ENCODE data around the gene SENP3. TPM values are rescaled to one million over a fixed set of nuclear protein-coding genes. Genes with fewer than 3 reads are reported as not detected.

SENP3 gene
- polyA plus RNA-seq, 6 donors from 2014 or later: 16.0 to 21.9 (median 18.2) TPM

GRCh38 chr17:7575481-7575883 lies 13.8 kb downstream of the SENP3 start:
- H3K4me1 Mint-ChIP-seq: peaks cover 43 to 74% (median 61%) of the 10 kb centered on the region in 3 donors
- ATAC-seq (ENCODE audit: low read depth in 2 of 2): no peak
- peaks cover 0 to 1% (median 0%) of the 10 kb centered on the region in 7 donors for H3K9me3 Mint-ChIP-seq
- no peak for DNase-seq
- peak overlapping the region in 4 of 6 donors; percentile 56 to 99 (median 82) for H3K27ac Mint-ChIP-seq
- H3K36me3 Mint-ChIP-seq: peaks cover 9 to 17% of the 10 kb centered on the region in 2 donors
- no peaks in the 10 kb centered on the region for H3K27me3 Mint-ChIP-seq
- H3K4me3 Mint-ChIP-seq: peak overlapping the region in 5 of 8 donors; percentile 9 to 99 (median 56)

- Mint-ChIP-seq H3K4me1 (peaks cover 45 to 79% (median 65%) of the 10 kb centered on the region in 3 donors), H3K9me3 (peaks cover 0 to 1% (median 0%) of the 10 kb centered on the region in 7 donors), H3K4me3 (peak overlapping the region in 3 of 8 donors; percentile 9 to 97 (median 35)), H3K36me3 (peaks cover 7 to 17% of the 10 kb centered on the region in 2 donors), H3K27me3 (no peaks in the 10 kb centered on the region), H3K27ac (peak overlapping the region in 4 of 6 donors; percentile 39 to 60 (median 57))
- DNase-seq: no peak
- no peak for ATAC-seq (ENCODE audit: low read depth in 2 of 2)
Measured at GRCh38 chr17:7575959-7576358, 14.2 kb downstream of the SENP3 start.

- H3K9me3 Mint-ChIP-seq: peaks cover 0 to 1% (median 0%) of the 10 kb centered on the region in 7 donors
- no peak for ATAC-seq (ENCODE audit: low read depth in 2 of 2)
- H3K36me3 Mint-ChIP-seq: peaks cover 7 to 17% of the 10 kb centered on the region in 2 donors
- H3K4me3 Mint-ChIP-seq: peak overlapping the region in 3 of 8 donors; percentile 34 to 97 (median 72)
- H3K27ac Mint-ChIP-seq: peak overlapping the region in 3 of 6 donors; percentile 57 to 92 (median 57)
- DNase-seq: no peak
- H3K4me1 Mint-ChIP-seq: peaks cover 47 to 80% (median 65%) of the 10 kb centered on the region in 3 donors
- H3K27me3 Mint-ChIP-seq: no peaks in the 10 kb centered on the region
Measured at GRCh38 chr17:7576432-7576937, 14.8 kb downstream of the SENP3 start.

- Mint-ChIP-seq H3K4me1 (peaks cover 45 to 82% (median 64%) of the 10 kb centered on the region in 3 donors), H3K27ac (peak overlapping the region in 4 of 6 donors; percentile 69 to 92 (median 80)), H3K9me3 (peaks cover 0 to 1% (median 0%) of the 10 kb centered on the region in 7 donors), H3K27me3 (no peaks in the 10 kb centered on the region), H3K4me3 (peak overlapping the region in 3 of 8 donors; percentile 19 to 97 (median 61)), H3K36me3 (peaks cover 5 to 17% of the 10 kb centered on the region in 2 donors)
- no peak for DNase-seq
- no peak for ATAC-seq (ENCODE audit: low read depth in 2 of 2)
Measured at GRCh38 chr17:7577327-7578199, 15.8 kb downstream of the SENP3 start.

GRCh38 chr17:7579001-7579833 lies 17.5 kb downstream of the SENP3 start, which contains the start of gene CD68:
CD68 (plus strand) TSS chr17:7579638; CDS start chr17:7579678, 40 bp downstream.
- Mint-ChIP-seq H3K27ac (peak within 1 kb of the TSS; percentile 83 to 96 (median 93)), H3K9me3 (no peaks in the 10 kb centered on the region), H3K4me1 (peaks cover 44 to 90% (median 58%) of the 10 kb centered on the region in 3 donors), H3K27me3 (no peaks in the 10 kb centered on the region), H3K36me3 (peaks cover 7 to 17% of the 10 kb centered on the region in 2 donors), H3K4me3 (peak within 1 kb of the TSS; percentile 56 to 97 (median 81))
- ATAC-seq (ENCODE audit: low read depth in 2 of 2) (peak; percentile 63), DNase-seq (peak; percentile 79)

GRCh38 chr17:7579834-7580603 lies 18.3 kb downstream of the SENP3 start:
- DNase-seq: no peak
- Mint-ChIP-seq H3K9me3 (no peaks in the 10 kb centered on the region), H3K4me3 (peak overlapping the region; percentile 36 to 97 (median 75)), H3K36me3 (peaks cover 8 to 17% of the 10 kb centered on the region in 2 donors), H3K27ac (peak overlapping the region in 5 of 6 donors; percentile 41 to 96 (median 92)), H3K4me1 (peaks cover 49 to 90% (median 61%) of the 10 kb centered on the region in 3 donors), H3K27me3 (no peaks in the 10 kb centered on the region)
- no peak for ATAC-seq (ENCODE audit: low read depth in 2 of 2)

GRCh38 chr17:7580604-7581575 lies 19.2 kb downstream of the SENP3 start:
- Mint-ChIP-seq H3K36me3 (peaks cover 8 to 17% of the 10 kb centered on the region in 2 donors), H3K27ac (peak overlapping the region; percentile 47 to 96 (median 92)), H3K27me3 (no peaks in the 10 kb centered on the region), H3K4me3 (peak overlapping the region; percentile 41 to 97 (median 70)), H3K9me3 (no peaks in the 10 kb centered on the region), H3K4me1 (peaks cover 51 to 90% (median 61%) of the 10 kb centered on the region in 3 donors)
- ATAC-seq (ENCODE audit: low read depth in 2 of 2) (no peak), DNase-seq (no peak)

GRCh38 chr17:7582396-7583252 lies 20.9 kb downstream of the SENP3 start:
- DNase-seq (no peak), ATAC-seq (ENCODE audit: low read depth in 2 of 2) (no peak)
- Mint-ChIP-seq H3K9me3 (no peaks in the 10 kb centered on the region), H3K36me3 (peaks cover 4 to 8% of the 10 kb centered on the region in 2 donors), H3K27ac (peak overlapping the region in 5 of 6 donors; percentile 47 to 98 (median 88)), H3K4me1 (peaks cover 51 to 77% (median 58%) of the 10 kb centered on the region in 3 donors), H3K4me3 (peak overlapping the region; percentile 70 to 100 (median 94)), H3K27me3 (no peaks in the 10 kb centered on the region)

GRCh38 chr17:7583253-7584109 lies 21.8 kb downstream of the SENP3 start, which contains the start of gene MPDU1:
MPDU1 (plus strand) TSS chr17:7583852; CDS start chr17:7583863, 11 bp downstream.
- H3K4me1 Mint-ChIP-seq: peaks cover 56 to 71% (median 56%) of the 10 kb centered on the region in 3 donors
- ATAC-seq (ENCODE audit: low read depth in 2 of 2) (peak; percentile 81 to 82), DNase-seq (peak; percentile 94)
- H3K4me3 Mint-ChIP-seq: peak within 1 kb of the TSS; percentile 93 to 100 (median 99)
- H3K9me3 Mint-ChIP-seq: no peaks in the 10 kb centered on the region
- peak within 1 kb of the TSS; percentile 98 to 100 (median 100) for H3K27ac Mint-ChIP-seq
- H3K27me3 Mint-ChIP-seq: no peaks in the 10 kb centered on the region
- H3K36me3 Mint-ChIP-seq: peaks cover 0 to 14% of the 10 kb centered on the region in 2 donors

Measured in naive B cell (primary cell).